Amniotic stem cell (primary cell): ENCODE results near the gene RASL10A.

Experiments used
- DNase-seq: peaks from one replicate; lab custom pipeline; 2025; lab: John Stamatoyannopoulos, UW

Gene RASL10A

GRCh38 chr22:29305836-29306174 lies 9.7 kb downstream of the RASL10A start:
- DNase-seq: no peak

- no peak for DNase-seq
Observed at GRCh38 chr22:29302681-29303465, 12.6 kb downstream of the RASL10A start.

- no peak for DNase-seq
Observed at GRCh38 chr22:29302402-29302680, 13.2 kb downstream of the RASL10A start.

- no peak for DNase-seq
Observed at GRCh38 chr22:29301716-29302401, 13.6 kb downstream of the RASL10A start.

- DNase-seq: no peak
Observed at GRCh38 chr22:29300807-29301601, 14.5 kb downstream of the RASL10A start.

- no peak for DNase-seq
Observed at GRCh38 chr22:29300467-29300806, 15.1 kb downstream of the RASL10A start.

GRCh38 chr22:29299136-29299900 lies 16.2 kb downstream of the RASL10A start:
- DNase-seq: no peak

- DNase-seq: no peak
Observed at GRCh38 chr22:29298641-29299040, 16.9 kb downstream of the RASL10A start.

- DNase-seq: no peak
Observed at GRCh38 chr22:29292379-29292778, 23.1 kb downstream of the RASL10A start.

- no peak for DNase-seq
Observed at GRCh38 chr22:29291215-29291614, 24.3 kb downstream of the RASL10A start.

GRCh38 chr22:29290061-29290460 lies 25.4 kb downstream of the RASL10A start:
- DNase-seq: no peak

- DNase-seq: no peak
Observed at GRCh38 chr22:29288837-29289236, 26.7 kb downstream of the RASL10A start.

- no peak for DNase-seq
Observed at GRCh38 chr22:29284196-29284595, 31.3 kb downstream of the RASL10A start.

- no peak for DNase-seq
Observed at GRCh38 chr22:29277927-29278326, 37.6 kb downstream of the RASL10A start.

- no peak for DNase-seq
Observed at GRCh38 chr22:29275819-29276565, 39.5 kb downstream of the RASL10A start.

GRCh38 chr22:29275167-29275566 lies 40.3 kb downstream of the RASL10A start:
- no peak for DNase-seq

GRCh38 chr22:29272624-29273023 lies 42.9 kb downstream of the RASL10A start:
- DNase-seq: no peak

- no peak for DNase-seq
Observed at GRCh38 chr22:29270475-29271271, 44.8 kb downstream of the RASL10A start.

GRCh38 chr22:29269731-29270474 lies 45.6 kb downstream of the RASL10A start:
- DNase-seq: no peak

- no peak for DNase-seq
Observed at GRCh38 chr22:29269230-29269604, 46.3 kb downstream of the RASL10A start.
